Eye (tissue), 1 donor: Measurements from ENCODE around the gene VWCE.

Experiments
- DNase-seq: peaks from one replicate; pipeline ENCODE4 v3.0.0-alpha.2; 2015

VWCE gene, protein sequence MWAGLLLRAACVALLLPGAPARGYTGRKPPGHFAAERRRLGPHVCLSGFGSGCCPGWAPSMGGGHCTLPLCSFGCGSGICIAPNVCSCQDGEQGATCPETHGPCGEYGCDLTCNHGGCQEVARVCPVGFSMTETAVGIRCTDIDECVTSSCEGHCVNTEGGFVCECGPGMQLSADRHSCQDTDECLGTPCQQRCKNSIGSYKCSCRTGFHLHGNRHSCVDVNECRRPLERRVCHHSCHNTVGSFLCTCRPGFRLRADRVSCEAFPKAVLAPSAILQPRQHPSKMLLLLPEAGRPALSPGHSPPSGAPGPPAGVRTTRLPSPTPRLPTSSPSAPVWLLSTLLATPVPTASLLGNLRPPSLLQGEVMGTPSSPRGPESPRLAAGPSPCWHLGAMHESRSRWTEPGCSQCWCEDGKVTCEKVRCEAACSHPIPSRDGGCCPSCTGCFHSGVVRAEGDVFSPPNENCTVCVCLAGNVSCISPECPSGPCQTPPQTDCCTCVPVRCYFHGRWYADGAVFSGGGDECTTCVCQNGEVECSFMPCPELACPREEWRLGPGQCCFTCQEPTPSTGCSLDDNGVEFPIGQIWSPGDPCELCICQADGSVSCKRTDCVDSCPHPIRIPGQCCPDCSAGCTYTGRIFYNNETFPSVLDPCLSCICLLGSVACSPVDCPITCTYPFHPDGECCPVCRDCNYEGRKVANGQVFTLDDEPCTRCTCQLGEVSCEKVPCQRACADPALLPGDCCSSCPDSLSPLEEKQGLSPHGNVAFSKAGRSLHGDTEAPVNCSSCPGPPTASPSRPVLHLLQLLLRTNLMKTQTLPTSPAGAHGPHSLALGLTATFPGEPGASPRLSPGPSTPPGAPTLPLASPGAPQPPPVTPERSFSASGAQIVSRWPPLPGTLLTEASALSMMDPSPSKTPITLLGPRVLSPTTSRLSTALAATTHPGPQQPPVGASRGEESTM

DNA sequence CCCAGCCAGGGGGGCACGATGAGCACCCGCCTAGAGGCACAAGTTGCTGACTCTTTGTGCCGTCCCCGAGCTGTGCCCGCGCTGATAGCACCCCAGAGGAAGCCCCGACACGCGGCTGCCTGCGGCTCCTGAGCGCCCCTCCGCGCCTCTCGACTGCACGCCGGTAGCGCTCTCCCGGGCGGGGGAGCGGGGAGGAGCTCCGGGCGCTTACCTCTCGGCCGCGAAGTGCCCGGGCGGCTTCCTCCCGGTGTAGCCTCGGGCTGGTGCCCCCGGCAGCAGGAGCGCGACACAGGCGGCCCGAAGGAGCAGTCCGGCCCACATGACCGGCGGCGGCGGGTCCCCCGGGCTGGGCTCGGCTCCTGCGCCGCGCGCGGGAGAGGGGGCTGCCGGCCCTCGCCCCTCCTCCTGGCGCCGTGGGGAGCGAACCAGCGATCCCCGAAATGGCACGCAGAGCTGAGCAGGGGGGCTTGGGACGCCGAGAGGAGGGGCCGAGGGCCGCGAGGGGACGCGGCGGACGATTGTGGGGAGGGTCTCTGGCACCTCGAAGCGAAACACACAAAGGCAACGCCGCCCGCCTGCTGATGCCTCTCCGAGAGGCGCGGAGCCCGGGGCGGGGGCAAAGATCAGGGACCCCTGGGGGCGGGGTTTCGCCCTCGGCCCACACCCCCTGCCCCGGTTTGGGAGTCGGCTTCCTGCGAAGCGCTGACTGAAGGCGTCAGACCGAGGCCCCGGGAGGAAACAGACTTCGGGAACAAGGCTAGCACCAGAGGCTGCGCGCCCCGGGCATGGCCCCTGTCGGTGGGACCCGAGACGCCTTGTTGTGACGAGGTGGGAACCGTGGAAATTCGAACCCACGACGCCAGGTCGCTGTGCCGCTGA lies at the start of gene VWCE:
Gene VWCE (minus strand): TSS at position 600 of the 879 bp plus-strand sequence. CDS start 279 bp downstream, at position 321.
- DNase-seq: peak; percentile 90

GRCh38 chr11:61343792-61344745 lies 49.0 kb upstream of the VWCE start:
- no peak for DNase-seq

DNA sequence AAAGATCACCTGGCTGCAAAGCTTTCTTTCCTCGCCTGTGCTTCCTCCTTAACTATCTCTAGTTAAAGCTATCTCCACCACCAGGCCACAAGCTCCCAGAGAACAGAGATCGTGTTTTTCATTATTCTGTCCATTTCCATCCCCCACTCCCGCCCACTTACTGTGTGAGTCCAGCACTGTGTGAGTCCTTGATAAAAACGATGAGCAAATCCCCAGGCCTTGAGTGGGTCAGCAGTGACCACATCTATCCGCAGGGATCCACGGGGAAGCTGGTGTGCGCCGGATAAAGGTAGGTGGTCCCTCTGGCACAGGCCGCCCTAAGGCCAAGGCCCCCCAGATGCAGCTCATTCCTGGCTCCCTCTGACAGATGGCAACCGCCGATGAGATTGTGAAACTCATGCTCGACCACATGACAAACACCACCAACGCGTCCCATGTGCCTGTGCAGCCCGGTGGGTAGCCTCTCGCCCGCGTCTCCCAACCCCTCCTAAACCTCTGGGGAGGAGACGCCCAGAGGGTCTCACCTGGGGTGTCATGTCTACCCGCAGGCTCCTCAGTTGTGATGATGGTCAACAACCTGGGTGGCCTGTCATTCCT lies 47.2 kb upstream of the VWCE start:
- no peak for DNase-seq

- no peak for DNase-seq
These were observed 46.6 kb upstream of the VWCE start for GRCh38 chr11:61341706-61342105.

- DNase-seq: no peak
These were observed 45.9 kb upstream of the VWCE start for GRCh38 chr11:61340979-61341378.

- DNase-seq: no peak
These were observed 44.4 kb upstream of the VWCE start for GRCh38 chr11:61339490-61339878.

- DNase-seq: no peak
These were observed 43.8 kb upstream of the VWCE start for GRCh38 chr11:61338783-61339489.

DNA sequence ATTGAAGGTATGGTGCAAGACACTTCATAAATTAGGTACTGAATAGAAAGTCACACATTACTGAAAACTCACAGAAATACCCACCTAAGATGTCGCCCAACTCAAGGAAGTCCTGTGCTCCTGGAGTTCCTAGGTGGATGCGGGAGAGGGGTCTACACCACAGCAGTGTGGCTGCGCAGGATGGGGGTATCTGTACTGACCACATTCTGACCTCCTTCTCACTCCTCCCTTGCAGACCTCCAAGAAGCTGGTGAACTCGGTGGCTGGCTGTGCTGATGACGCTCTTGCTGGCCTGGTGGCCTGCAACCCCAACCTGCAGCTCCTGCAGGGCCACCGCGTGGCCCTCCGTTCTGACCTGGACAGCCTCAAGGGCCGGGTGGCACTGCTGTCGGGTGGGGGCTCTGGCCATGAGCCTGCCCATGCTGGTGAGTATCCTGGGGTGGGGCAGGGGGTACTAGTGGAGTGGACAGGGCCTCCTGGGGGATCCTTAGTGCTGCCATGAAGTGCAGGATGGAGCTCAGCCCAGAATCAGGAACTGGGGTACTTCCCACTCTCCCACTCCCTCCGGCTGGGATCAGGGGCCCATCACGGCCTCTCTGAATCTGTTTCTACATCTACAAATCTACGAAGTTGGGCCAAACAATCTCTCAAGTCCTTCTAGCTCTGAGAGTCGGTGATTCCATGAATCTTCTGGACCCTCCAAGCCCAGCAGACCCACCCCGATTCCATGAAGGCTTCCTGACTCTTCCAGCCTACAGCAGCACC lies 42.8 kb upstream of the VWCE start:
- DNase-seq: no peak

- DNase-seq: peak; percentile 91
These were observed 41.2 kb upstream of the VWCE start for GRCh38 chr11:61336171-61336935.

- no peak for DNase-seq
These were observed 40.2 kb upstream of the VWCE start for GRCh38 chr11:61335355-61335710.

GRCh38 chr11:61334434-61335354 lies 39.6 kb upstream of the VWCE start:
- DNase-seq: no peak

- DNase-seq: no peak
These were observed 38.7 kb upstream of the VWCE start for GRCh38 chr11:61333550-61334433.

- DNase-seq: peak; percentile 98
These were observed 37.9 kb upstream of the VWCE start, which contains the start of the genes DDB1 and TKFC for GRCh38 chr11:61332797-61333549. TSS of gene DDB1 (minus strand) at chr11:61333105. CDS start at chr11:61332968, 137 bp downstream. TSS of gene TKFC (plus strand) at chr11:61333228. CDS start at chr11:61334729, 1,501 bp downstream.

- no peak for DNase-seq
These were observed 37.2 kb upstream of the VWCE start for GRCh38 chr11:61332281-61332796.

- DNase-seq: no peak
These were observed 36.5 kb upstream of the VWCE start for GRCh38 chr11:61331651-61332050.
